K562 (cell line): ENCODE measurements around the gene SLC17A9. TPM values are rescaled to one million over a fixed set of nuclear protein-coding genes. Genes with fewer than 3 reads are reported as not detected.

Source experiments
- ATAC-seq: fragments of 200-7000 bp; cut with Tn5 transposase; 3 replicates; pipeline ENCODE4 v1.9.1; 2020; ENCODE audit warnings: moderate library complexity
- BruUV-seq: library from RNA; stranded (reverse); fragments of 400-500 nt; replicated peaks from 2 replicates; lab custom pipeline; 2021; lab: Mats Ljungman, UMichigan
- CTCF ChIA-PET: fragments of 300-600 bp; formaldehyde crosslinking; extraction: SDS; loops from one replicate; lab custom pipeline; 2021; ENCODE audit warnings: low intra/inter-chr PET ratio; lab: Yijun Ruan, JAX
- POLR2A ChIA-PET: fragments of 300-600, 350-650 bp; sonication (Branson Sonifier 250); formaldehyde crosslinking; extraction: SDS; loops from one replicate; lab custom pipeline; 2021; ENCODE audit warnings: antibody characterized with exemption, inconsistent platforms; lab: Yijun Ruan, JAX
- DNase-seq, 4 experiments: peaks; one replicate each; pipeline versions ENCODE4 v3.0.0 to v3.0.0-alpha.2; 2011 to 2018; ENCODE audit warnings: low spot score in 3 of 4, mixed read lengths in 3 of 4; ENCODE audit errors: extremely low read depth in 1 of 4
- FAIRE-seq: peaks from 2 replicates; lab custom pipeline; 2011; peaks lifted over from hg19 to GRCh38; lab: Jason Lieb, UNC
- H2AFZ ChIP-seq: 2 replicates; pipeline ENCODE4 v1.6.0; 2011; ENCODE audit warnings: low read depth, low read length, control low read depth, inconsistent platforms
- H3K27ac ChIP-seq: fragments of 200-600 bp; 3 replicates; pipeline ENCODE4 v1.8.0; 2011; ENCODE audit warnings: low read depth, mild to moderate bottlenecking, control low read depth, inconsistent platforms, low read length, moderate library complexity, mixed read lengths; ENCODE audit errors: extremely low read depth
- H3K27me3 ChIP-seq, 2 experiments: fragments of 300-600 bp in 1 of 2; 2 replicates in 1 of 2; 3 replicates in 1 of 2; pipeline versions ENCODE4 v1.6.0 to v1.8.0; 2011; ENCODE audit warnings: inconsistent platforms in 2 of 2, low read length in 2 of 2, mild to moderate bottlenecking in 1 of 2, mixed read lengths in 1 of 2, moderate library complexity in 1 of 2; ENCODE audit not compliant: control insufficient read depth in 2 of 2, insufficient read depth in 2 of 2
- H3K36me3 ChIP-seq: fragments of 300-600 bp; 3 replicates; pipeline ENCODE4 v1.8.0; 2011; ENCODE audit warnings: mild to moderate bottlenecking, low read length, inconsistent platforms; ENCODE audit not compliant: control insufficient read depth, insufficient read depth
- H3K4me1 ChIP-seq, 2 experiments: fragments of 200-600 bp in 1 of 2; replicated peaks in 1 of 2; 2 replicates in 1 of 2; 3 replicates in 1 of 2; pipeline versions ENCODE4 v1.5.1 to v1.8.0; 2011; ENCODE audit warnings: inconsistent platforms in 2 of 2, low read length in 2 of 2, mild to moderate bottlenecking in 1 of 2, mixed read lengths in 1 of 2, moderate library complexity in 1 of 2; ENCODE audit not compliant: control insufficient read depth in 2 of 2, insufficient read depth in 2 of 2
- H3K4me2 ChIP-seq: 2 replicates; pipeline ENCODE4 v1.6.1; 2011; ENCODE audit warnings: low read length, control low read depth, inconsistent platforms, mixed read lengths; ENCODE audit not compliant: insufficient read depth
- H3K4me3 ChIP-seq: fragments of 200-600 bp; sonication (generic), shearing (Covaris generic); 2 replicates; pipeline ENCODE4 v1.5.1; 2016; ENCODE audit warnings: control low read depth, inconsistent platforms
- H3K79me2 ChIP-seq: fragments of 200-600 bp; 3 replicates; pipeline ENCODE4 v1.8.0; 2011; ENCODE audit warnings: low read length, inconsistent platforms; ENCODE audit not compliant: control insufficient read depth, insufficient read depth
- H3K9ac ChIP-seq, 2 experiments: 2 replicates each; pipeline versions ENCODE4 v1.6.0 to v1.6.1; 2011; ENCODE audit warnings: low read depth in 2 of 2, low read length in 2 of 2, control low read depth in 1 of 2, inconsistent platforms in 1 of 2, mild to moderate bottlenecking in 1 of 2, mixed read lengths in 1 of 2; ENCODE audit not compliant: insufficient read depth in 1 of 2
- H3K9me1 ChIP-seq: one replicate; pipeline ENCODE4 v1.6.0; 2011; ENCODE audit warnings: inconsistent platforms, mild to moderate bottlenecking, low read length, moderate library complexity; ENCODE audit not compliant: control insufficient read depth, insufficient read depth
- H3K9me3 ChIP-seq: replicated peaks from 2 replicates; pipeline ENCODE4 v1.5.1; 2011; ENCODE audit warnings: low read depth, low read length, inconsistent platforms; ENCODE audit not compliant: control insufficient read depth, insufficient read depth
- H4K20me1 ChIP-seq: replicated peaks from 2 replicates; pipeline ENCODE4 v1.6.1; 2011; ENCODE audit warnings: low read length, inconsistent platforms, mixed read lengths; ENCODE audit not compliant: control insufficient read depth, insufficient read depth
- ATF2 ChIP-seq: sonication (generic); formaldehyde crosslinking; IDR thresholded peaks from 2 replicates; pipeline ENCODE4 v1.8.1; 2022; ENCODE audit warnings: missing genetic modification reagents
- BRF1 ChIP-seq: IDR thresholded peaks from 3 replicates; pipeline ENCODE4 v1.6.1; 2011; ENCODE audit warnings: borderline replicate concordance, mild to moderate bottlenecking; ENCODE audit not compliant: insufficient read length; ENCODE audit errors: extremely low read depth
- ELF2 ChIP-seq: fragments of 250-450 bp; sonication (Bioruptor Pico); IDR thresholded peaks from 2 replicates; pipeline ENCODE4 v1.5.0; 2021; ENCODE audit warnings: mild to moderate bottlenecking
- EWSR1 ChIP-seq: fragments of 450-650 bp; IDR thresholded peaks from 2 replicates; pipeline ENCODE4 v1.6.1; 2018; ENCODE audit warnings: borderline replicate concordance, mild to moderate bottlenecking, low read depth, moderate library complexity; ENCODE audit not compliant: partially characterized antibody
- HNRNPH1 ChIP-seq: fragments of 200-400 bp; formaldehyde crosslinking; optimal IDR thresholded peaks from 2 replicates; pipeline ENCODE3; 2017; ENCODE audit warnings: low read depth, mild to moderate bottlenecking, low read length, moderate library complexity
- JUNB ChIP-seq: fragments of 450-650 bp; formaldehyde crosslinking; conservative IDR thresholded peaks from 2 replicates; pipeline ENCODE4 v1.4.0; 2020; ENCODE audit warnings: mild to moderate bottlenecking
- NBN ChIP-seq: fragments of 450-650 bp; IDR thresholded peaks from 2 replicates; pipeline ENCODE4 v1.6.1; 2016; ENCODE audit warnings: low read depth, mild to moderate bottlenecking
- POLR3G ChIP-seq: IDR thresholded peaks from 2 replicates; pipeline ENCODE4 v1.6.1; 2011; ENCODE audit not compliant: insufficient read length, insufficient replicate concordance; ENCODE audit errors: extremely low read depth
- RBM25 ChIP-seq: fragments of 200-400 bp; formaldehyde crosslinking; IDR thresholded peaks from 2 replicates; pipeline ENCODE4 v1.6.1; 2018; ENCODE audit warnings: low read length, low read depth, moderate library complexity; ENCODE audit not compliant: severe bottlenecking
- TRIM24 ChIP-seq, 2 experiments: fragments of 450-650 bp; IDR thresholded peaks; 2 replicates each; pipeline ENCODE4 v1.6.1; 2016
- ZFP1 ChIP-seq: fragments of 450-650 bp; formaldehyde crosslinking; IDR thresholded peaks from 2 replicates; pipeline ENCODE4 v1.4.0; 2020; ENCODE audit warnings: mild to moderate bottlenecking, mixed read lengths
- ZNF668 ChIP-seq: fragments of 250-450 bp; sonication (Bioruptor Pico); IDR thresholded peaks from 2 replicates; pipeline ENCODE4 v1.8.0; 2022; ENCODE audit warnings: mild to moderate bottlenecking, inconsistent platforms
- ZZZ3 ChIP-seq: fragments of 450-650 bp; IDR thresholded peaks from 2 replicates; pipeline ENCODE4 v1.6.1; 2016; ENCODE audit warnings: antibody characterized with exemption, mild to moderate bottlenecking, moderate library complexity
- WGBS: fragments of 100-300 bp; shearing (Covaris generic); methylation state at CpG from one replicate; pipeline ENCODE4 v1.1.6; 2016; ENCODE audit warnings: low coverage, mixed read lengths; ENCODE audit not compliant: insufficient coverage; ENCODE audit errors: missing lambda C conversion rate; 5-methylcytosine and 5-hydroxymethylcytosine counted together
- in situ Hi-C: fragments of 300-500 bp; cut with MboI; formaldehyde crosslinking; loops from 4 replicates; pipeline ENCODE4 v1.15.0; 2018; ENCODE audit warnings: inconsistent platforms, mixed read lengths
- intact Hi-C: fragments of 100-400 bp; cut with micrococcal nuclease; formaldehyde crosslinking; loops from 2 replicates; pipeline ENCODE4 v1.14.2; 2022
- polyA plus RNA-seq, 8 experiments: library from polyadenylated mRNA; depleted of rRNA in 4 of 8; stranded (reverse) in 5 of 8; unstranded in 3 of 8; fragments of >200 nt; fragmentation: Nextera tagmentation in 2 of 8; fragmentation: Illumina TruSeq in 1 of 8; extraction: Ambion mirVana in 2 of 8; extraction: Trizol in 1 of 8; gene quantifications; 2 replicates each; pipeline versions ENCODE4 v1.2.1 to v1.2.3, GENCODE V29; 2011 to 2014; ENCODE audit warnings: inconsistent platforms in 1 of 8, missing spikeins in 1 of 8
- total RNA-seq, 7 experiments: library from RNA; depleted of rRNA in 6 of 7; stranded (reverse); fragments of >200 nt in 6 of 7; fragmentation: Illumina TruSeq in 2 of 7; extraction: Trizol in 2 of 7; gene quantifications; 2 replicates each; pipeline versions ENCODE4 v1.2.1 to v1.2.3, GENCODE V29; 2011 to 2021; ENCODE audit warnings: low replicate concordance in 1 of 7

The SLC17A9 gene
- total and polyA plus RNA-seq, 9 of the 15 experiments (the other 6 are each of a cell fraction or from before 2014, with no cell fraction given) = 0.04 to 0.31 TPM; not detected in 7

GRCh38 chr20:62947532-62948300 is 4.8 kb upstream of the SLC17A9 start:
- BruUV-seq = no TSS peak
- WGBS = 97% methylated on average over 17 of the region's 17 CpGs
- no peak for DNase-seq
- Histone ChIP-seq H4K20me1 (no peaks in the 10 kb centered on the region), H3K79me2 (no peaks in the 10 kb centered on the region), H3K4me1 (peaks cover 0 to 4% of the 10 kb centered on the region in 2 experiments; a peak in 1 of 5 replicates), H3K9me1 (no peaks in the 10 kb centered on the region), H3K36me3 (peaks cover 62% of the 10 kb centered on the region), H3K27ac (no peak overlapping the region), H3K4me3 (no peak overlapping the region), H3K27me3 (no peaks in the 10 kb centered on the region), H2AFZ (no peak overlapping the region), H3K9ac (no peak overlapping the region), H3K4me2 (no peak overlapping the region), H3K9me3 (peaks cover 7% of the 10 kb centered on the region)
- ATAC-seq = no peak
- ChIA-PET CTCF (no interaction called here), POLR2A (interaction anchor here (0.6 to 4.5 kb wide), 7 partner anchors 9 to 119 kb away, joined by 3 to 41 read pairs (median 5); partner anchors contain the start of genes DIDO1 and GID8)
- no peak for FAIRE-seq
- intact Hi-C loops = no loop called here
- TF ChIP-seq ATF2 (CRISPR knock-in tag) (no peak), ZFP1 (CRISPR knock-in tag) (no peak), ZZZ3 (no peak), NBN (no peak), TRIM24 (IDR thresholded peaks at IDR 0.05) (no peak), BRF1 (no peak), EWSR1 (no peak), RBM25 (no peak), ELF2 (CRISPR knock-in tag) (no peak), HNRNPH1 (no peak), JUNB (CRISPR knock-in tag) (no peak), POLR3G (no peak), ZNF668 (CRISPR knock-in tag) (no peak)
- in situ Hi-C loops = no loop called here
